ENCODE data around the gene SOX5.
"Not testable (repeated sequence)": the region's sequence is repeated elsewhere in the genome, so short reads cannot be mapped to it uniquely, and the experiment has no call there.

SOX5 gene

DNA sequence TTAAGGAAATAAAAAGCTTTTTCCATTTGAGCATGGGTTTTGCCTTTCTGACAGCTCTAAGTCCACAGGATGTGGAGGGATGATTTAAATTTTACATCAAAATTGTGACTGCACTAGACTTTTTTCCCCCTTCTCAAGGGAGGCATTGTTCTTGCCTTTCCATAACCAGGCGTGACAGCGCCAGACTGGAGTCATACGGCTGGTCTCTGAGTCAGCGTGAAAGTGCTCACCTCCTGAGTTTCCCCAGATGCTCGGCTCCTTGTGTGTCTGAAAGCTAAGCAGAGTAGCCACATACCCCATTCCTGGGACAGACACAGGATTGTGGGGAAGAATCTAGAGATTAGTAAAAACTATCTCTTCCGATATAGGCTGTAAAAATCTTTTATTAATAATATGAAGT is 43.1 kb downstream of the SOX5 start:
- DNase-seq: no peak

GRCh38 chr12:23899434-23899833 is 50.0 kb downstream of the SOX5 start:
- DNase-seq: no peak

DNA sequence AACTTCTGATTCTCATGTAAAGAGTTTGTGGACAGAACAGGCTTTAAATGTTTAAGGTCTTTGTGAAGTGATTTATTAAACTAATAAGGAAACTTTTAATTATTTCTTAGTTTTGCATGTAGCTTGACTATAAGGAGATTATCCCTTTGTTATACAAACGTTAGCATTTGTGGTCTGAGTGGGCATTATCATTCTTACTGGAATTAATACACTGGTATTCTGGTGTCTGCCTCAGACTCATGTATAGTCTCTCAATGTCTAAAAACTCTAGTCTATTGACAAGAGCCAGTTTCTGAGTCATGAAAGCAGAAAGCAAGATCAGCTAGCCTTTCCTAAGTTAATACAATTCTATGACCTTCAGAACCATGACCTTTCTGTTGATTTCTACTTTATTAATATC is 51.3 kb downstream of the SOX5 start:
- DNase-seq: no peak

DNA sequence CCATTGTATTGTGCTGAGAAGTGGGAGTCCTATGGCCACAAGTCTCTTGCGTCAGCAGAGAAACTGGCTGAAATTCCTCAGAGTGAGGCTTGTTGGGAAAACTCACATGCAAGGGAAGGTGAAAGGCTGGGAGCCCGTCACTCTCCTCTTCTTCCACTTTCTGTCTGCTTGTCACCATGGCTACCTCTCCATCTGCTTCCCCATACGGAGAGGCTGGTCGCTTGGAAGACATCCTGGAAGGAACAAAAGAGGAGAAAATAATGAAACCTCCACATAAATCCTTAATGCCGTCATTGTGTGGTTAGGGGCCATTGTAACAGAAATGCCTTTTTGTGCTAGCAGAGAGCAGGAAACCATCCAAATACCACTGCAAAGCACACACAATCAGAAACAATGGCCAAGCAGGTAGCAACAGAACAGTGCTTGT is 53.7 kb downstream of the SOX5 start:
- no peak for DNase-seq

DNA sequence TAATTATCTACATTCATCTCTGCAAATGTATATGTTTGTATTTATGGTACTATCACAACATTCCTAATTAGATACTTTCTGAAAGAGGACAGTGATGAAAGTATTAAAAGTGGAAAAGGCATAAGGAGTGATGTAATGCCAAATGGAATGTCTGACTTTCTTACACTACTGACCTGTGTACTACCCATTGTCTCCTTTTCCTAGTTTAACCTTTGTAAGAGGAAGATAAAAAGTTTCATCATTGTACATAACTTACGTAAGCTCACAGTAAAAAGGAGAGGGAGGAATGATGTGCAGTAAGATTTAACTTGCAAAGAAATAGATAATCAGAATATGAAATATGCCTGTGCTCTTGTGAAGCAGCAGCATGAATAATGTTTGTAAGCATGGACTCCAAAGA is 55.9 kb downstream of the SOX5 start:
- no peak for DNase-seq

GRCh38 chr12:23891115-23891514 is 58.4 kb downstream of the SOX5 start:
- DNase-seq: no peak

GRCh38 chr12:23889069-23889440 is 60.4 kb downstream of the SOX5 start:
- no peak for DNase-seq

- no peak for DNase-seq
Observed at GRCh38 chr12:23888396-23889068, 60.9 kb downstream of the SOX5 start.

DNA sequence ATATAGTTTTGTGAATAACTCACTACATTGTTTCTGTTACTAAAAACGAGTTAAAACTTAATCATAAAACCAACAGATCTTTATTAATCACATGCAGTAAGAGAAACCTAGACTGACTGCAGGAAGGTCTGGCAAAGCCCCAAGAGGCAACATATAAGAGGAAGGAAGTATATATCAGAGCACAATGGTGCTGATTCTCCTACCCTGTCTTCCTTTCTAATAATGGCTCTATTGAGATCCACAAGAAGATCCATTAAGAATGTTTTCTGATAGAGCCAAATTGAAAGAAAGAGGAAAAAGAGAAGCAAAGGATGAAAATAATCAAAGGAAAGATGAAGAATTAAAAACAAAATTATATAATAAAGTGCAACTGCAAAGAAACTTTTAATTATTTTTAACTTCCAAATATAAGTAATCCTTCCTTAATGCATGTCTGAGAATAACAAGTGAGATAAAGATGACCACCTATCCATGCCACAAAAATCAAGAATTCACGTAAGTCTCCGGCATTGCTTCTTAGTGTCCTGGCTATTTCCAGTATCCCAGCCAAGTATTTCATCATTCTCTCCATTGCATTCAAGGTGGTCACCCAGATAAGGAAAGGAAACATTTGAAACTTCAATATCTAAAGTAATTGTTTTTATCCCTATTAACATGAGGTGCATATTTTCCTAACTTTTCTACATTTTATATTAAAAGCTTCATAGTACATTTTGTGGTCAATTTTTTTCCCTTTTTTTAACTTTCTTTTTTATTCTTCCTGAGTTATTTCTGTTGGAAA is 62.2 kb downstream of the SOX5 start:
- DNase-seq: no peak

- DNase-seq: no peak
Observed at GRCh38 chr12:23885394-23885793, 64.1 kb downstream of the SOX5 start.

GRCh38 chr12:23884909-23885308 is 64.6 kb downstream of the SOX5 start:
- no peak for DNase-seq

- DNase-seq: no peak
Observed at GRCh38 chr12:23880988-23881387, 68.5 kb downstream of the SOX5 start.

DNA sequence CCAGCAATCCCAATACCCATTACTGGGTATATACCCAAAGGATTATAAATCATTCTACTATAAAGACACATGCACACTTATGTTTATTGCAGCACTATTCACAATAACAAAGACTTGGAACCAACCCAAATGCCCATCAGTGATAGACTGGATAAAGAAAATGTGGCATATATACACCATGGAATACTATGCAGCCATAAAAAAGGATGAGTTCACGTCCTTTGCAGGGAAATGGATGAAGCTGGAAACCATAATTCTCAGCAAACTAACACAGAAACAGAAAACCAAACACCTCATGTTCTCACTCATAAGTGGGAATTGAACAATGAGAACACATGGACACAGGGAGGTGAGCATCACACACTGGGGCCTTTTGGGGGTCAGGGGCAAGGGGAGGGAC is 72.9 kb downstream of the SOX5 start:
- not testable (repeated sequence) for DNase-seq

DNA sequence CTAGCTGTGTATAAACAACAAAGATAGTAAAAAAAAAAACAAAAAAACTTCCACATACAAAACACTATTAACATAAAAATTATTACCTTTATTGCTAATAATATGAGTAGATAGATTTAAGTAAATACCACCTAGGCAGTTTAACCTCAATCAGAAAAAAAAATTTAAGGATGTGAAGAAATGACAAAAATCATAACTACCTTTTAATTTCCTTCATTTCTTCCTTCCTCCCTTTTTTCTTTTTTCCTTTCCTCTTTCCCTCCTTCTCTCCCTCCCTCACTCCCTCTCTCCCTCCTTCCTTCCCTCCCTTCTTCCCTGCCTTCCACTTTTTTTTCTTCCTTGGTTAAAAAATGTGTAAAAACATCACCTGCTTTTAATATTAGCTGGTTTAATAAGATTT is 81.7 kb downstream of the SOX5 start:
- no peak for DNase-seq

GRCh38 chr12:23862701-23863100 is 86.8 kb downstream of the SOX5 start:
- no peak for DNase-seq

DNA sequence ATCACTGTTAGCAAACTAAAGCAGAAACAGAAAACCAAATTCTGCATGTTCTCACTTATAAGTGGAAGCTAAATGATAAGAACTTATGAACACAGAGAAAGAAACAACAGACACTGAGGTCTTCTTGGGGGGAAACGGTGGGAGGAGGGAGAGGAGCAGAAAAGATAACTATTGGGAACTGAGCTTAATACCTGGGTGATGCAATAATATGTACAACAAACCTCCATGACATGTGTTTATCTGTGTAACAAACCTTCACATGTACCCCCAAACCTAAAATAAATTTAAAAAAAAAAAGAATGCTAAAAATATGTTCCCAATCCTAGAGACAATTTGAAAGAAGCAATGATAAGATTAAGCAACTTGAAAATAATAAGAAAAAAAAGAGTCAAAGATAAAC is 89.5 kb downstream of the SOX5 start:
- DNase-seq: no peak

- no peak for DNase-seq
Observed at GRCh38 chr12:23857178-23857577, 92.3 kb downstream of the SOX5 start.

GRCh38 chr12:23855813-23856212 is 93.7 kb downstream of the SOX5 start:
- no peak for DNase-seq

- no peak for DNase-seq
Observed at GRCh38 chr12:23854598-23854997, 94.9 kb downstream of the SOX5 start.

DNA sequence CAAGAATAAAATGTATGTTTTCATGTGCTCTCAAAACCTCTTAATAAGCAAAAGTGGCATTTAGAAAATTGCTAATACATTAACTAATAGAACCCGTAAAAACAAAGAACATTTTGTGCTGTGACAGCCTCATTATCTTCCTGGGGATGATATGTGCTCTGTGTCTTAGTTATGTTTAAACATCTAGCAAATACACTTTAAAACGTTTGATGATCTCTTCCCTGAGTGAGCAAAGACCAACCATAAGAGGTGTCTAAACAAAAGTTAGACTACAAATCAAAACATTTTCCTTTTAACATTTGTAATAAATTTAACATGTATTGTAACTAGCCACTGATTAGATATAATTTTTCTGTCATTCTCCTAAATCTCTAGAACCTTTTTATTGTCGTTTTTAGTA is 95.8 kb downstream of the SOX5 start:
- DNase-seq: no peak

GRCh38 chr12:23851602-23852001 is 97.9 kb downstream of the SOX5 start:
- no peak for DNase-seq

DNA sequence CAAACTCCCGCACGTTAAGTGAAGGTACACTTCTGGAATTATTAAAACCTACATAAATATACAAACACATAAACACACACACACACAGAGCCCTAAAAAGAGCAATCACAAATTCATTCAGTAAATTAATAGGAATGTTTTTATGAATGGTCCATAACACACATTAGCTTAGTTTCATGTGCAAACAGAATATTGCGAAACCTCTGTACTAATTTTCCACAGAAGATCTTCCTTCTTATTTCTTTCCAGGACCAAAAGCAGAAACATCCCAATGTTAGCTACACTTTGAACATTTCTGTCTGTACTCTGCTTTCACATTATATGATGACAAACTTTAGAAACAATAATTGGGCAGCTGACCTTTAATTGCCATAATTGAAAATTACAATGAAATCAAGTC is 101.6 kb downstream of the SOX5 start:
- DNase-seq: no peak

DNA sequence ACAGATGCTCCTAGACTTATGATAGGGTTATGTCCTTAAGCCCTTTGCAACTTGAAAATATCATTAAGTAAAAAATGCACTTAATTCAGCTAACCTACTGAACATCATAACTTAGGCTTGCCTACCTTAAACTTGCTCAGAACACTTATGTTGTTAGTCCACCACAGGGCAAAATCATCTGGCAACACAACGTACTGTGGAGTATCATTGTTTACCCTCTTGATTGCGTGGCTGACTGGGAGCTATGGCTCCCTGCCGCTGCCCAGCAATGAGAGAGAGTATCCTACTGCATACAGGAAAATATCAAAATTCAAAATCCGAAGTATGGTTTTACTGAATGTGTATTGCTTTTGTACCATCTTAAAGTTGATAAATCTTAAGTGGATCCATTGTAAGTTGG is 105.5 kb downstream of the SOX5 start:
- DNase-seq: no peak

DNA sequence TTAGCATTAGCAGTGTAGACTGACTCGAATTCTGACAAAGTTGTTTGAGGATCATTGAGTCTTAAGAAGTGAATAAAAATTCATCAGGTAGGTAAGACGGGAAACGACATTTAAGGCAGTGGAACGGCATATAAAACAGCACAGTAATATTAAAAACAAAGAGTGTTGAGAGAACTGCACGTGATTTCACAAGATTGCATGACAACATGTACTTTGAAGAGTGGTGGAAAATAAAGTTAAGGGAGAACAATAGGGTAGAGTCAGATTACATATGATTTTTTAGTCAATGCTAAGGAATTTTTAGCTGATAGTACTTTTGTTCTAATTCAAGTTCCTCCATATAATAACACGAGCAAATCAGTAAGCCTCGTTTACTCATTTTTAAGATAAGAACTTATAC is 115.4 kb downstream of the SOX5 start:
- DNase-seq: no peak

DNA sequence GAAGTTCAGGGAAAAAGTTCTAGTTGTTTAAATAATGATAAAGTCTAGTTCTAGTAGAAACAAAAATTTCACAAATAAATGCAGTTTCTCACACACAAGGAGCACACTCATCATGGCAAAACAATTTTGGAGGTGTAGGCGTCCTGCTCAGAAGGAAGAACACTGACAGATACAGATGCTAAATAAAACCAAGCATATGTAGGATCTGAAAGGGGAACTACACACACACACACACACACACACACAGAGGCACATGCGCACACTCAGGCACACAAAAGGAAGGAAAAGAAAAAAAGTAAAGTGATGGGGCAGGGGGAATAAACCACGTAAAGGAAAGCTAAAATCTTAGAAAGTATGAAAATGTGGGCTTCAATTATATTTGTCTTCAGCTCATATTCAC is 117.7 kb downstream of the SOX5 start:
- no peak for DNase-seq
